RWPE2 (cell line): ENCODE data around the gene LRRC56.

Experiments used
- ATAC-seq: fragments of 200-7000 bp; cut with Tn5 transposase; 3 replicates; pipeline ENCODE4 v1.9.1; 2021; ENCODE audit warnings: low read depth
- DNase-seq: peaks from one replicate; pipeline ENCODE4 v3.0.0-alpha.2; 2020; ENCODE audit warnings: low spot score
- H3K27ac ChIP-seq: fragments of 450-650 bp; 2 replicates; pipeline ENCODE4 v1.5.1; 2017; ENCODE audit warnings: mild to moderate bottlenecking; ENCODE audit not compliant: poor library complexity, severe bottlenecking
- H3K27me3 ChIP-seq: fragments of 250-450 bp; sonication (Bioruptor Pico); 2 replicates; pipeline ENCODE4 v1.5.1; 2021; ENCODE audit warnings: mild to moderate bottlenecking, moderate library complexity; ENCODE audit not compliant: insufficient read depth, poor library complexity, severe bottlenecking
- H3K36me3 ChIP-seq: fragments of 250-450 bp; sonication (Bioruptor Pico); 2 replicates; pipeline ENCODE4 v1.5.1; 2020; ENCODE audit warnings: low read depth, mild to moderate bottlenecking, moderate library complexity
- H3K4me1 ChIP-seq: fragments of 250-450 bp; sonication (Bioruptor Pico); 2 replicates; pipeline ENCODE4 v1.5.1; 2021; ENCODE audit warnings: mild to moderate bottlenecking, moderate library complexity; ENCODE audit not compliant: insufficient read depth, poor library complexity, severe bottlenecking
- H3K4me3 ChIP-seq: fragments of 250-450 bp; sonication (Bioruptor Pico); 2 replicates; pipeline ENCODE4 v1.5.1; 2021; ENCODE audit warnings: mild to moderate bottlenecking, moderate library complexity; ENCODE audit not compliant: severe bottlenecking
- H3K9me3 ChIP-seq: fragments of 250-450 bp; sonication (Bioruptor Pico); 2 replicates; pipeline ENCODE4 v1.5.1; 2021; ENCODE audit warnings: mild to moderate bottlenecking, moderate library complexity; ENCODE audit not compliant: severe bottlenecking
- CTCF ChIP-seq: fragments of 450-650 bp; IDR thresholded peaks from one replicate; pipeline ENCODE4 v1.5.1; 2017; ENCODE audit warnings: mild to moderate bottlenecking, moderate library complexity; ENCODE audit not compliant: poor library complexity, severe bottlenecking

LRRC56 gene

GRCh38 chr11:563812-564578 is 26.7 kb downstream of the LRRC56 start:
- Histone ChIP-seq H3K9me3 (no peaks in the 10 kb centered on the region), H3K27ac (peak overlapping the region; percentile 16), H3K36me3 (peaks cover 32% of the 10 kb centered on the region), H3K4me3 (no peak overlapping the region), H3K4me1 (peaks cover 3% of the 10 kb centered on the region), H3K27me3 (no peaks in the 10 kb centered on the region)
- TF ChIP-seq CTCF = no peak
- DNase-seq (no peak), ATAC-seq (no peak)

- Histone ChIP-seq H3K27ac (peak overlapping the region; percentile 81), H3K9me3 (no peaks in the 10 kb centered on the region), H3K27me3 (no peaks in the 10 kb centered on the region), H3K36me3 (peaks cover 32% of the 10 kb centered on the region), H3K4me3 (no peak overlapping the region), H3K4me1 (peaks cover 7% of the 10 kb centered on the region)
- ATAC-seq = 0 out of 3 replicates have a peak, but pooled peaks have one; percentile 5
- TF ChIP-seq CTCF = peak; percentile 15
- no peak for DNase-seq
These were observed 28.7 kb downstream of the LRRC56 start for GRCh38 chr11:565921-566509.

- Histone ChIP-seq H3K9me3 (no peaks in the 10 kb centered on the region), H3K4me1 (peaks cover 7% of the 10 kb centered on the region), H3K27me3 (no peaks in the 10 kb centered on the region), H3K27ac (peak overlapping the region; percentile 81), H3K4me3 (peak overlapping the region; percentile 88), H3K36me3 (peaks cover 32% of the 10 kb centered on the region)
- ATAC-seq = no peak
- TF ChIP-seq CTCF = no peak
- no peak for DNase-seq
These were observed 29.8 kb downstream of the LRRC56 start for GRCh38 chr11:567011-567628.

- DNase-seq (no peak), ATAC-seq (peak; percentile 1; the same call in 2 of the 3 replicates)
- Histone ChIP-seq H3K36me3 (peaks cover 32% of the 10 kb centered on the region), H3K9me3 (no peaks in the 10 kb centered on the region), H3K27me3 (no peaks in the 10 kb centered on the region), H3K4me1 (peaks cover 7% of the 10 kb centered on the region), H3K4me3 (peak overlapping the region; percentile 88), H3K27ac (peak overlapping the region; percentile 81)
- TF ChIP-seq CTCF = no peak
These were observed 30.4 kb downstream of the LRRC56 start for GRCh38 chr11:567629-568292.
